HG03460 (cell line): ENCODE results near the gene PLEKHA1.

Source experiments
- ATAC-seq: cut with Tn5 transposase; IDR thresholded peaks from one replicate; pipeline ENCODE4 v1.9.1; 2021; ENCODE audit not compliant: unreplicated experiment

Gene PLEKHA1

DNA sequence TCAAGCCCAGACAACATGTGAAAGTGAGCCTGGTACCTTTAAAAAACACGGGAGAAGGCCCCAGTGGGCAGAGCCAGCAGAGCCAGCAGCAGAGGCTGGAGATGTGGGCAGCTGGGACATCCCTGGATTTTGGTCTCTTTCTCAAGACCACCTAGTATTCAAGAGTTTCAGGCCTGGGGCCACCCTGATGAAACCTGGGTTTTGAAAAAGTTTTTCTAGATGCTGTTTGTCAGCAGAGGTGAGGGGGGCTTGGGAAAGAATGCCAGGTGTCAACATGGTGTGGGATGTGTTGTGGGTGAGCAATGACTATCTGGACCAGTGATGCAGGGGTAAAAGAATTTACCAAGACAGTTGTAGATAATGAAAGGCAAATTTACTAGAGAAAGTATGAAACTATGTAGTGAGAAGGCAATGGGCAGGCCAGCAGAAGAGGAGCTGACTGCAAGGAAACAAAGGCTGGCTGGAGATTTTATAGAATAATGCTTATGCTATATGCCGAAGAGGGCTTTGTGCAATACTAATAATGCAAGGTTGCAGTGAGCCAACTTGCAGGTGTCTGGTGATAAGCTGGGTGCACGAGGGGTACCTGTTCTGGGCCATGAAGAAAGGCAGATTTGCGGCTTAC is 28.1 kb upstream of the PLEKHA1 start:
- ATAC-seq: no peak

GRCh38 chr10:122347170-122347841 is 27.2 kb upstream of the PLEKHA1 start:
- no peak for ATAC-seq

GRCh38 chr10:122348512-122348911 is 26.0 kb upstream of the PLEKHA1 start:
- no peak for ATAC-seq

DNA sequence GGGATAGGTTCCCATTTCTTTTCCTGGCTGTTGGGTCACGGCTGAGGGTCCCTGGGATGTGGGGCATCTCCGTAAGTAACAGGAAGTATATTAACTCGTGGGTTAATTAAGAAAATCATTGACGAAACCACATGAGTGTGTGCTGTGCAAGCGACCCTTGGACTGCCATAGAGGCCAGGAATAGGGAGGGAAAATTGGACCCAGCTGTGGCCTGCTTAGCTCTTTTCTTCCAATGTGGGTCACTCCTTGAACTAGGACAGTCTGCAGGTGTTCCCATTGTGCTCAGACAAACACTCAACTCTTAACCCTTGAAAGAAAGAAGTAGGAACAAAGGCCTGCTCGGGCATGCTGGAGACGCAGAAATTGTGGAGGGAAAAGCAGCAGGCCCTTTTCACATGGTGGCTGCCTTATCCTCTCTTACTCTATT is 25.6 kb upstream of the PLEKHA1 start:
- ATAC-seq: no peak

DNA sequence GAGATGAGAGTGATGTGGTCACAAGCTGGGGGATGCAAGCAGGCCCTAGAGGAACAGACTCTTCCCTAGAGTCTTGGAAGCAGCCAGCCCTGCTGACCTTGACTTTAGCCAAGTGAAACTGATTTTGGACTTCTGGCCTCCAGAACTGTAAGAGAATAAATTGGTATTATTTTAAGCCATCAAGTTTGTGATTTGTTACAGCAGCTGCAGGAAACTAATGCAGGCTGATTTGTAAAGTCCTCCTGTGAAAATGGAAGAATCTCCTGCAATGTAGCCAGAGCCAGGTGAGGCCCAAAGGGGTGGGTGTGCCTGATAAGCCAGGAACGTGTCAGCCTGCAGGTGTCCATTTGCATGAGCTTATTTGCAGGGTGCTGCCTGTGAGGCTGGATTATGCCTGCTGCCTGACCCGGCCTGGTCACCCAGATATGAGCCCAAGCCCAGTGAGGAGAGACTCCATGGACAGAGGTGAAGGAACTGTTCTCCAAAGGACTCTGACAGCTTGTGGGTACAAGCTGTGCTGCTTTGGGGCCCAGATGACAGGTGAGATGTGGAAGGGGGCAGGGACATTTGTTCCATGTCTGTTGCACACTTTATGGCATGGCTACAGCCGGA is 24.6 kb upstream of the PLEKHA1 start:
- no peak for ATAC-seq

DNA sequence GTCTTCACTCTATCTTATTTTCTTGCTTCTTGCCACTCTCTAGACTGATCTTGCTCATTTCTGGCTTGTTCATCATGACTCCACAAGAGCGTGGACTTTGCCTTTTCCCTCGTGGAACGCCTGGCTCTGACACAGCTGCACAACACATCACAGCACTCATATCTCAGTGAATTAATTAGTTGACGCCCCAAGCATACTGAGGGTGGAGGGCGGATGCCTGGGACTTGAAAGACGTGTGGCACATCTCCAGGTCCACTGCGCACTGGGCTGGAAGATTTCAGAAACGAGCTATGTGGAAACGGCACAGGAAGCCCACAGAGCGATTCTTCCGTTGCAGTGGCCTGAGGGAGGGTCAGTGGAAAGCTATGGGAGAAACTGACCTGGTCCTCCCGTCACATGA is 23.6 kb upstream of the PLEKHA1 start:
- ATAC-seq: no peak

DNA sequence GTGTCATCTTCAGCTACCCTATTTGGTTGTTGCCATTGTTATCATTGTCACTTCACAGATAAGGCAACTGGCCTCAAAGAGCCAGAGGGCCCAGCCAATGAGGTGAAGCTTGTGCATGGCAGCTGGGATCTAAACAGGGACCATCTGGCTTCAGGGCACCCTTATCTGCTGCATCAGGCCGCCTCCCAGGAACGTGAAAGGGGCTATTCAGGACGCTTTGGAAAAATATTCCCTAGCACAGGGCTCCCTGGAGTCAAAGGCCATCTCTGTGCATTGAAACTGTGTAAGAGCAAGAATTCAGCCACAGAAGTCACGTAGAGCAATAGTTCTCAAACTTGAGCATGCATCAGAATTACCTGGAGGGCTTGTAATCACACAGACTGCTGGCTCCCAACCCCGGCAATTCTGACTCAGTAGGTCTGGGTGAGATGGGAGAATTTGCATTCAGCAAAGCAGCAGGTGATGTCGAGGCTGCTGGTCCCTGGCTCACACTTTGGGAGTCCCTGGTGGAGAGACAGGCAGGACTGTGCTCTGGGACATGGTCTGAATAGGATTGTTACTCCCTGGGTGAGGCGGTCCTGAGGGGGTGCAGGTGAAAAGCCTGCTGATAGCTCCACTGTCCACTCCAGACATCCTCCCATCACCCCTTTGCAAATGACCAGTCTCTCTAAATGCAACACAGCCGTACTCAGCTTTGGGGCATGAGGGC is 21.5 kb upstream of the PLEKHA1 start:
- ATAC-seq: no peak

GRCh38 chr10:122354383-122354782 is 20.1 kb upstream of the PLEKHA1 start:
- no peak for ATAC-seq

DNA sequence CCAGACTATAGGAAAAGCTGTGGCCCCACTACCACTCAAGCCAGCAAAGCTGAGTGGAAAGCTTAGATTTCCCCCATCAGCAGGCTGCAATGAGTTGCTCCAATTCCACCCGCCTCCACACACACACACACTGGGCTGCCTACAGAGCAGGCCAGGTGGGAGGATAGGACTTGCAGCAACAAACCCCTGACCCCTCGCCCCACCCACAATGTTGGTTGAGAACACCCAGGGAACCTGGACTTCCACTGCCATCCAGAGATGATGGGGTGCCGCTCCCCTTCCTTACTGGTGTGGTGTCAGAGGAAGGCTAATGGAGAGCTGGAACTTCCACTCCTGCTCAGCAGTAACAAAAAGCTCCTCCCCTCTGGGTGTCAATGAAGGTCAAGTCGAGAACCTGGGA is 16.8 kb upstream of the PLEKHA1 start:
- ATAC-seq: no peak

DNA sequence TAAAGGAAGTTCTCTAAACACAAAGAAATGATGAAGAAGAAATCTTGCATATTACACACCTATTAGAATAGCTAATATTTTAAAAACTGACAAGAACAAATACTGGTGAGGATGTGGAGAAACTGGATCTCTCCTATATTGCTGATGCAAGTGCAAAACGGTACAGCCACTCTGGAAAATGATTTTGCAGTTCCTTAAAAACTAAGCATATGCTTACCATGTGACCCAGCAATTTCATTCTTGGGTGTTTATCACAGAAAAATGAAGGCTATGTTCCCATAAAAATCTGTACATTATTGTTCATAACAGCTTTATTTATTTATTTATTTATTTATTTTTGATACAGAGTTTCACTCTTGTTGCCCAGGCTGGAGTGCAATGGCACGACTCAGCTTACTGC is 14.9 kb upstream of the PLEKHA1 start:
- ATAC-seq: no peak

DNA sequence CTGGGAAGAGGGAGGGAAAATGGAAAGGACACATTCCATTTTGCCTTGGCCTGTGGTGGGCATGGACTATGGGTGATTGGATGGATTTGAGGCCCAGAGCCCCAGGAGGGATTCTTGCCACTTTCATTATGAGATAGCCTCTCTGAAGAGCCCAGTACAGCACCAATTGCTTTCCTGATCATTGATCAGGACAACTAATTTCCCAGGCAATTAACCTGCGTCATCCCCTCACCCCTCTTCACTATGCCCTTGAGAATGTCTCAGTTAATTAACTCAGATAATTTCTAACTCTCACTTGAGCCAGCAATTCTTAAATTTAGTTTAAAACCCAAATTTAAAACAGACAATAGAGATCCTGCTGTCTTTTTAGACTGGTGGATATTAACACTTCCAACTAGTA is 13.5 kb upstream of the PLEKHA1 start:
- ATAC-seq: no peak

- ATAC-seq: no peak
These were observed 12.4 kb upstream of the PLEKHA1 start for GRCh38 chr10:122362031-122362592.

- no peak for ATAC-seq
These were observed 11.9 kb upstream of the PLEKHA1 start for GRCh38 chr10:122362621-122363020.

DNA sequence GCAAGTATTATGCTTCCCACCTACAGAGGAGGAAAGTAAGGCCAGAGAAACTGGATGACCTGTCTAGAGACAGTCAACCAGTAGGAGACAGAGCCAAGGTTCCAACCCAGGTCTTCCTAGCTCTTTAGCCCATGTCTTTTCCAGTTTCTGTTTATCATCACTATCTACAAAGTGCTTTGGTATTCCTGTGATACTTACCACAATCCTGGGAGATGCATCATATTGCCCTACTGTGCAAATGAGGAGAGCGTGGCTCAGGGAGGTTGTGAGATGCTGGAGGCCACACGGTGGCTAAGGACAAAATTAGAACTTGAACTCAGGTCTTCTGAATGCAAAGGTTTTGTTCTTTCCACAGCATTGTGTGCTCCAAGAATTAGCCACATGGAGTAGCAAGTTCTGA is 11.2 kb upstream of the PLEKHA1 start:
- ATAC-seq: no peak

DNA sequence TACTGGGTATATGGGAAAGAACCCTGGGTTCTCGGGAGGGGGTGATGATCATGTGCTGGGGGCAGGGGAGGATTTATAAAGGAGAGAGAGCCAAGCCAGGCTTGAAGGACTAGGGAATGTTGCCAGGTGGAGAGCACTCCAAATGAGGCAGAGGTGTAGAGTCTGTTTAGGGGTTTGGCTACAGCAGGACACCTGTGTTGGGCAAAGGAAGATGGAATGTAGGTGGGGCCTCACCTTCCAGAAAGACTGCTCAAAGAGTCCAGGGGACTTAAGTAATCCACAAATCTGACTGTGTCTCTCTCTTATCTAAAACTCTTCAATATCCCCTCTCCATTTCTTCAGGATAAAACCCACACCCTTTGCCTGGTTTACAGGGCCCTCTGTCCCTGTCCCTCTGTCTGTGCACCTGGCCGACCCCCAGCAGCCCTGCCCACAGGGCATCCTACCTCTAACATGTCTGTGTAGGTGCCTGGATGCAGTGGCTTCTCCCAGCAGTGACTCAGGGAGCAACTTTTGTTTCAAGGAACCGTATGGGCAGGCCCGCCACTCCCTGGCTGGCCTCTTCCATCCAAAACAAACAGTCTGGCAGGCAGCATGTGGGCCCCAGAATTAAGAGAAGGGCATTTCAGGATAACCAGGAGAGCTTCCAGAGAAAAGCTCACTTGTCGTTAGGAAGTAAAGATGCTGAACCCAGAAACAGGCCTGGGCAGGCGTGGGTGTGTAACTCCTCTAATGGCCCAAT is 10.6 kb upstream of the PLEKHA1 start:
- ATAC-seq: no peak

GRCh38 chr10:122368502-122369254 is 5.8 kb upstream of the PLEKHA1 start:
- ATAC-seq: no peak

DNA sequence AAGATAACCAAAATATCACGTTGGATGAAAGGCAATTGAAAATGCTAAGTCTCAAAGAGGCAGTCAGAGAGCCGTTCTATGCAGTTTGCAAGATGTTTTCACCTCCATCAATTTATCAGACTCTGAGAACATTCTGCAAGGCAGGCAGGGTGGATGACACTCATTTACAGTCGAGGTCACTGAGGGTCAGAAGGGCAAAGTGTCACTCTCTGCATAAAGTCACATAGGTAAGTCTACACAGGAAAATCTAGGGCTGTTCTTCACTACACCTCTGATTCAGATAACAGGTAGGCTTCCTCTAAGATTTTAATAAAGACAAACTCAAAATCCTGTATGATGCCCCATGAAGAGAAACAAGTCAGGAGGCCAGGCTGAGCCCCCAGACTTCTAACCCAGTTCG is 1.4 kb upstream of the PLEKHA1 start:
- no peak for ATAC-seq

DNA sequence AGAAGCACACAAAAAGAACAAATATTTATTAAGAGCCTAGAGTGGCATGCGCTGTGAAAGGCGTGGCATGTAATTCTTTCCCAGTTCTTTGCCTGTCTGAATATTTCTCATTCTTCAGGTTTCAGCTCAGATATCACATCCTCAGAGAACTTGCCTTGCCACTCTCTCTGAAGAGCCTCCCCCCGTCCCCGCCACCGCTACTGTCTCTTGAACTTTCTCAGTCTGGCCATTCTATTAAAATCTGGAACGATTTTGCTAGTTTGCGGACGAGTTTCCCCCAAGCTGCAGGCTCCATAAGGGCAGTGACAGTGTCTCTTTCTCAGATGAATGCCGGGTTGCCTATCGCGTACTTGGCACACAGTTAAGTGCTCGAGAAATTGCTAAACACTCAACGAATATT is 787 bp upstream of the PLEKHA1 start:
- ATAC-seq: no peak

DNA sequence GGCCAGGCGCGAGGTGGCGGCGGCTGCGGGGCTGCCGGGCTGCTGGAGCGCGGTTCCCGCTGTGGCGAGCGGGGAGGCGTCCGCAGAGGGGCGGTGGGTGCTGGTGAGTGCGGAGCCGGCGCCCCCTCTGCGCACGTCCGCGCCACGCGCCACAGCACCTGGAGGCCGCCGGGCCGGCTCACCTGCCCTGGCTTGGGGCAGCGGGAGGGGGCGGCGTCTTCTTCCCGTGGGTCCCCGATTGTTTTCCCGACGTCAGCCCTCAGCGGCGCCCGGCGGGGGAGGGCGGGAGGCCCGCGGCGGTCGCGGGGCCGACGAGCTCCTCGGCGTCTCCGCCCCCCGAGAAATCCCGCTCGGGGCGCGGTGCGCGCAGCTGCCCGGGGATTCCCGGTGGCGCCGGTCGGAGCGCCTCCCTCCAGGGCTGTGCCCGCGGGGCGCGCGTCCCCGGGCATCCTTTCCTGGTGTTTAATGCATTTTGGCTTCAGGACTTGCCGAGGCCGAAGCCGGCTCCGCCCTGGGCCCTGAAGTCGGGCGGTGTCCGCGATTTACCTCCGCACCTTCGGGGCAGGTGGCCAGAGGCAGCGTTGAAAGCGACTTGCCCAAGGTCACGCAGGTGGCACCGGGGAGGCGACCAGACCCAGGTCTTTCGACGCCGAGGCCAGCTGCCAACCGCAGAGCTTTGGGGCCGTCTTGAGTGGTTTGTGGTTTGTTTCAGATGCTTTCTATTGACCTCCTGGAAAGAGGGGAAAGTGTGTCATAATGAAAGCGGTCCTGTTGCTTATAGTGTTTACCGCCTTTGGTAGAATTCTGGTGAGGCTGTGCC is 561 bp downstream of the PLEKHA1 start:
- ATAC-seq: peak; percentile 49
